Hepatocyte (in vitro differentiated cells): Measurements from ENCODE around the gene TLL2. TPM values are rescaled to one million over a fixed set of nuclear protein-coding genes. Genes with fewer than 3 reads are reported as not detected.

Source experiments
- DNase-seq: peaks from one replicate; pipeline ENCODE4 v3.0.0-alpha.2; 2016; ENCODE audit warnings: low spot score
- H2AFZ ChIP-seq: fragments of 200-600 bp; sonication (generic); 2 replicates; pipeline ENCODE4 v1.6.0; 2016; ENCODE audit warnings: antibody characterized with exemption, mild to moderate bottlenecking
- H3K27ac ChIP-seq: fragments of 200-600 bp; sonication (generic); 2 replicates; pipeline ENCODE4 v1.5.1; 2016; ENCODE audit warnings: mild to moderate bottlenecking
- H3K27me3 ChIP-seq: fragments of 200-600 bp; sonication (generic); 2 replicates; pipeline ENCODE4 v1.6.1; 2016
- H3K36me3 ChIP-seq: fragments of 200-600 bp; sonication (generic); replicated peaks from 2 replicates; pipeline ENCODE4 v1.5.1; 2016; ENCODE audit warnings: low read depth; ENCODE audit not compliant: insufficient read depth
- H3K4me1 ChIP-seq: fragments of 200-600 bp; sonication (generic); 2 replicates; pipeline ENCODE4 v1.5.1; 2016; ENCODE audit warnings: mild to moderate bottlenecking, moderate library complexity; ENCODE audit not compliant: insufficient read depth
- H3K4me2 ChIP-seq: fragments of 200-600 bp; sonication (generic); 2 replicates; pipeline ENCODE4 v1.6.0; 2016
- H3K4me3 ChIP-seq: fragments of 200-600 bp; sonication (generic); 2 replicates; pipeline ENCODE4 v1.5.1; 2016; ENCODE audit warnings: mild to moderate bottlenecking
- H3K79me2 ChIP-seq: fragments of 200-600 bp; sonication (generic); 2 replicates; pipeline ENCODE4 v1.6.0; 2017; ENCODE audit warnings: mild to moderate bottlenecking
- H3K9me2 ChIP-seq: fragments of 200-600 bp; sonication (generic); replicated peaks from 2 replicates; pipeline ENCODE4 v1.6.0; 2017; ENCODE audit warnings: mild to moderate bottlenecking; ENCODE audit not compliant: insufficient read depth
- H3K9me3 ChIP-seq: fragments of 200-600 bp; sonication (generic); 2 replicates; pipeline ENCODE4 v1.5.1; 2016; ENCODE audit warnings: low read depth, mild to moderate bottlenecking
- H4K20me1 ChIP-seq: fragments of 200-600 bp; sonication (generic); 2 replicates; pipeline ENCODE4 v1.6.0; 2016; ENCODE audit warnings: mild to moderate bottlenecking; ENCODE audit not compliant: insufficient read depth, poor library complexity, severe bottlenecking
- EZH2 ChIP-seq: fragments of 200-600 bp; sonication (generic); IDR thresholded peaks from 2 replicates; pipeline ENCODE4 v1.6.1; 2016; ENCODE audit warnings: antibody characterized with exemption, mild to moderate bottlenecking, borderline replicate concordance
- EZH2phosphoT487 ChIP-seq: fragments of 200-600 bp; sonication (generic); IDR thresholded peaks from one replicate; pipeline ENCODE4 v1.6.1; 2018; ENCODE audit warnings: antibody characterized with exemption, mild to moderate bottlenecking, low read depth, moderate library complexity; ENCODE audit not compliant: unreplicated experiment, severe bottlenecking
- WGBS: methylation state at CpG from one replicate; pipeline ENCODE4 v1.1.6; 2016; ENCODE audit warnings: low lambda C conversion rate; ENCODE audit errors: missing lambda C conversion rate; 5-methylcytosine and 5-hydroxymethylcytosine counted together
- polyA plus RNA-seq: library from polyadenylated mRNA; unstranded; fragments of >200 nt; fragmentation: Nextera tagmentation; extraction: Ambion mirVana; gene quantifications from 2 replicates; pipeline ENCODE4 v1.2.1, GENCODE V29; 2016
- total RNA-seq: library from RNA; depleted of rRNA; stranded (reverse); fragments of >200 nt; gene quantifications from 2 replicates; pipeline ENCODE4 v1.2.3, GENCODE V29; 2014
- TF ChIP-seq, protein P1 (sequence below): fragments of 200-600 bp; sonication (generic); IDR thresholded peaks from 2 replicates; pipeline ENCODE4 v1.5.1; 2016; ENCODE audit warnings: antibody characterized with exemption, mild to moderate bottlenecking; ENCODE audit not compliant: poor library complexity

Gene TLL2
- total and polyA plus RNA-seq, 2 experiments from 2014 or later = 0.50 to 0.76 TPM

DNA sequence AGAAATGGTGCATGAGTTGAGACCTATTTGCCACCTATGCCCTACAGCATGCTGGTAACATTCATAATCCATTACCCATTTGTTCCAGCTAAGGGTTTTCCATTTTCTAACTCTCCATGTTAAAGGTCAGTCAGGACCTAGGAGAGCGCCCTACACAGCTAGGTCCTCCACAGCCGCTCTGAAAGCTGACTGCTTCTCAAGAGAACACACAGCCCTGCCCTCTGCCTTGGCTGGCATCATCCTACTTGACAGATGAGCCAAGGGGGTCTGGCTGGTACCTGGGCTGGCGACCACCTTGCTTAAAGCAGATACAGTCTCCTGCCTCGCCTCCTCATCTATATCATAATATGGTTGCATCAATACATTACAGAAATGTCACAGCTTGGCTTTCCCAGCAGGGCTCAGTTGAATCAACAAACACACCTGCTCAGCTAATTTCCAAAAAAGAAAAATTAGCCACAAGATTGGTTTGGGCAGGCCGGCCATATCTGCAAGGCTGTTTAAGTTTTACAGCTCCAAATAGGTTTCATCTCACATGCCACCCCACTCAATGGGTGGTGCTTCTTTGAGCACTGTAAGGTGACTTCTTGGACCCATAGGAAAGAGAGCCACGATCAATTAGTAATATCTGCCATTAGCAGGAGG, 17.3 kb downstream of the TLL2 start:
- TF ChIP-seq EZH2phosphoT487 = no peak
- WGBS = 49% methylated on average over 6 of the region's 6 CpGs
- no peaks in the 10 kb centered on the region for H3K36me3 ChIP-seq
- no peaks in the 10 kb centered on the region for H3K9me2 ChIP-seq
- H3K27me3 ChIP-seq = no peaks in the 10 kb centered on the region
- DNase-seq = peak; percentile 69
- H3K79me2 ChIP-seq = no peaks in the 10 kb centered on the region
- H4K20me1 ChIP-seq = no peaks in the 10 kb centered on the region
- no peak overlapping the region for H3K4me3 ChIP-seq
- H2AFZ ChIP-seq = no peak overlapping the region
- no peak overlapping the region for H3K4me2 ChIP-seq
- no peak overlapping the region for H3K27ac ChIP-seq
- H3K4me1 ChIP-seq = no peaks in the 10 kb centered on the region
- no peaks in the 10 kb centered on the region for H3K9me3 ChIP-seq

DNA sequence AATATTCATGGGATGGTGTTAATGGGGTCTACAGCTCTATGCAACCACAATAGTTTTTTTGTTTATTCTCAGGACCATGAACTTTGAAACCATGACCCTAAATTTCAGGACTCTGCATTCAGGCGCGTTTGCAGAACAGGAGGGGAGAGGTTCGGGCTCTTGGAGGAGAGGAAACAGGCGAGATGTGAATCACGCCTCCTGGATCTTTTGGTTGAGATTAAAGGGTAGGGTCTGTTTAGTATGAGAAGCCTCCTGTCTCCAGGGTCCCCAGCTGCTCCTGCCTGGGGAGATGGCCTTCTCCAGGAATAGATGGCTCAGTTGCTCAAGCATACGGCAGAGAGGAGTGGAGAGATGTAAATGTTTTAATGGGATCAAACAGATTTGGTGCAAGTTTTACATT, 18.2 kb downstream of the TLL2 start:
- Histone ChIP-seq H3K79me2 (no peaks in the 10 kb centered on the region), H3K4me2 (no peak overlapping the region), H3K4me3 (no peak overlapping the region), H3K36me3 (no peaks in the 10 kb centered on the region), H3K27ac (no peak overlapping the region), H3K27me3 (no peaks in the 10 kb centered on the region), H2AFZ (no peak overlapping the region), H3K9me3 (no peaks in the 10 kb centered on the region), H4K20me1 (no peaks in the 10 kb centered on the region), H3K4me1 (no peaks in the 10 kb centered on the region), H3K9me2 (no peaks in the 10 kb centered on the region)
- no peak for TF ChIP-seq EZH2phosphoT487
- TF ChIP-seq EZH2 = no peak
- TF ChIP-seq, protein P1, sequence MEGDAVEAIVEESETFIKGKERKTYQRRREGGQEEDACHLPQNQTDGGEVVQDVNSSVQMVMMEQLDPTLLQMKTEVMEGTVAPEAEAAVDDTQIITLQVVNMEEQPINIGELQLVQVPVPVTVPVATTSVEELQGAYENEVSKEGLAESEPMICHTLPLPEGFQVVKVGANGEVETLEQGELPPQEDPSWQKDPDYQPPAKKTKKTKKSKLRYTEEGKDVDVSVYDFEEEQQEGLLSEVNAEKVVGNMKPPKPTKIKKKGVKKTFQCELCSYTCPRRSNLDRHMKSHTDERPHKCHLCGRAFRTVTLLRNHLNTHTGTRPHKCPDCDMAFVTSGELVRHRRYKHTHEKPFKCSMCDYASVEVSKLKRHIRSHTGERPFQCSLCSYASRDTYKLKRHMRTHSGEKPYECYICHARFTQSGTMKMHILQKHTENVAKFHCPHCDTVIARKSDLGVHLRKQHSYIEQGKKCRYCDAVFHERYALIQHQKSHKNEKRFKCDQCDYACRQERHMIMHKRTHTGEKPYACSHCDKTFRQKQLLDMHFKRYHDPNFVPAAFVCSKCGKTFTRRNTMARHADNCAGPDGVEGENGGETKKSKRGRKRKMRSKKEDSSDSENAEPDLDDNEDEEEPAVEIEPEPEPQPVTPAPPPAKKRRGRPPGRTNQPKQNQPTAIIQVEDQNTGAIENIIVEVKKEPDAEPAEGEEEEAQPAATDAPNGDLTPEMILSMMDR = no peak
- 90% methylated on average over 6 of the region's 6 CpGs for WGBS
- DNase-seq = no peak

DNA sequence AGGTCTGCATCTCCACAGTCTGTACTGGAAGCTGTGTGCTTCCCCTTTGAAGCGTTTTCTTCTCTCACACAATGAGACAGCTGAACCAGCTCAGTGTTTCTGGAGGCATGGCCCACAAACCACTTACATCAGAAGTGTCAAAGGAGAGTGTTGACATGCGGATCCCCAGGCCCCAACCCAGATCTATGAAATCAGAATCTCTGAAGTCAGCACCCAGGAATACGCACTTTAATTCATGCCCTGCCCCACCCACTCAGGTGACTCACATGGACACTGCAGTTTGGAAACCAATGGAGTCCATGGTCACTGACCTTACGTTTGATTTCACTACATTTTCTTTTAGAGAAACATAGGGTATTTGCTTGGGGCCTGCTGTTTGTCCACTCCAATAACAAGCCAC, 19.0 kb downstream of the TLL2 start:
- Histone ChIP-seq H3K36me3 (no peaks in the 10 kb centered on the region), H3K4me1 (no peaks in the 10 kb centered on the region), H3K4me2 (no peak overlapping the region), H3K9me3 (no peaks in the 10 kb centered on the region), H3K27me3 (no peaks in the 10 kb centered on the region), H3K27ac (no peak overlapping the region), H2AFZ (no peak overlapping the region), H4K20me1 (no peaks in the 10 kb centered on the region), H3K9me2 (no peaks in the 10 kb centered on the region), H3K79me2 (no peaks in the 10 kb centered on the region), H3K4me3 (no peak overlapping the region)
- no peak for DNase-seq
- TF ChIP-seq EZH2 = no peak
- TF ChIP-seq, protein P1 = no peak
- 82% methylated on average over 4 of the region's 4 CpGs for WGBS

DNA sequence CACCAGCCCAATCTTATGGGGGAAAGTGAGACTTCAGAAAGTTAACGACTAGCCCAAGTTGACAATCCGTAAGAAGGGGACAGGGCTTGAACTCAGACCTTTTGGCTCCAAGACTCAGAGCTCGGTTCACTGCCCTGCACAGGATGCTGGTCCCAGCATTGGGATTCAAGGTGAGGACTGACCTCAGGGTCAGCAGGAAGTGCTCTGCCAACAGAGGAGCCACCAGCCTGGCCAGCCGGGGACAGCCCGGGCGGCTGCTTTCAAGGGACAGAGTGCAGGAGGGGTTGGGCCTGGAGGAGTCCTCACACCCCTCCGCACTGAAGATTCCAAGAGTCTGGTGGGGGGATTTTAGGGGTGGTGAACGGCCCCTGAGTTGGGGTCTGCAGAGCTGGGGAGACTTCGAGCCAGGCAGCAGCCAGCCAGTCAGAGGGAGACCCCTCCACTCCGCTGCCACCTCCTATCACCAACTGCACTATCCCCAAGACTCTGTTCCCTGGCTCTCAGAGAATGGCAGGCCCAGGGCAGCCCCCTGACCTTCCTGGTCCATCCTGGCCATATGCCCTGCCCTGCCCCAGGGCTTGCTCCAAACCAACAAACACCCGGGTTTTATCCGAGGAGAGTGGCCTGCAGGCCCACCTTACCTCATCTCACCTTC, 19.7 kb downstream of the TLL2 start:
- DNase-seq = no peak
- H3K79me2 ChIP-seq = no peaks in the 10 kb centered on the region
- no peaks in the 10 kb centered on the region for H3K9me3 ChIP-seq
- no peaks in the 10 kb centered on the region for H3K27me3 ChIP-seq
- H3K27ac ChIP-seq = no peak overlapping the region
- H3K4me1 ChIP-seq = no peaks in the 10 kb centered on the region
- no peak overlapping the region for H3K4me3 ChIP-seq
- TF ChIP-seq EZH2phosphoT487 (no peak), EZH2 (no peak)
- TF ChIP-seq, protein P1 = no peak
- 92% methylated on average over 12 of the region's 12 CpGs for WGBS
- no peaks in the 10 kb centered on the region for H3K36me3 ChIP-seq
- H3K4me2 ChIP-seq = no peak overlapping the region
- H3K9me2 ChIP-seq = no peaks in the 10 kb centered on the region
- H2AFZ ChIP-seq = no peak overlapping the region
- no peaks in the 10 kb centered on the region for H4K20me1 ChIP-seq
